ENCODE measurements around the gene CATSPERB.
"Not testable (repeated sequence)": the region's sequence is repeated elsewhere in the genome, so short reads cannot be mapped to it uniquely, and the experiment has no call there.

CATSPERB gene

DNA sequence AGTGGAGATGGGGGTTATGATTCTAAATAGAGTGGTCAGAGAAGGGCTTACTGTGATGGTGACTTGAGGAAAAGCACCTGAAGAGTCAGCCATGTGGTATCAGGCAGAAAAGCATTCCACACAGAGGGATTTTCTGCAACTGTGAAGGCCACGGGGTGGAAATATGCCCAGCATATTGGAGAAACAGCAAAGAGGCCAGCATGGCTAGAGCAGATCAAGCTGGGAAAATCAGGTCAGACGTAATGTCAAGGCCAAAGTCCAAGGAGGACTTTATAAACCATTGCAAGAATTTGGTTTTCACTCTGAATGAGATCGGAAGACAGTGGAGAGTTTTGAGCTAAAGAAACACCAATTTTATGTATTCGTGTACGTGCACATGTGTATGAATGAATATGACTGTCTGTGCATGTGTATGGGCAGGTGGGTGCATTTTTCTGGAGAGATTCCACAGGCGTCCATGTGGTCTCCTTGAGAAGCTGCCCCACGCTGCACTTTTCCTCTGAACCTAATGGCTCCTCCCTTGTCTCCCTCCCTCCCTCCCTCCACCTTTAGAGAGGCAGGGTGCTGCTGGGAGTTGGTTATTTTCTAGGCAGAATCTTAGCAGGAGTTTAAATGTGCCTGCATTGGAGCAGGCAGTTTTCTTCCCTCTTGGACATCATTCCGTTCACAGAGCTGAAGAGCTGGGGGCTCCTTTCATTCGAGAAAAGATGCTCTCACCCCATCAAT lies 124.4 kb downstream of the CATSPERB start:
- H3K4me3 Mint-ChIP-seq, result no peak overlapping the region
- no peak overlapping the region for H3K27ac Mint-ChIP-seq
- H3K9me3 Mint-ChIP-seq, result no peaks in the 10 kb centered on the region
- H3K27me3 Mint-ChIP-seq, result peaks cover 19% of the 10 kb centered on the region
- CTCF ChIA-PET, result no interaction called here
- no peak for DNase-seq
- H3K36me3 Mint-ChIP-seq, result no peaks in the 10 kb centered on the region
- no peaks in the 10 kb centered on the region for H3K4me1 Mint-ChIP-seq

DNA sequence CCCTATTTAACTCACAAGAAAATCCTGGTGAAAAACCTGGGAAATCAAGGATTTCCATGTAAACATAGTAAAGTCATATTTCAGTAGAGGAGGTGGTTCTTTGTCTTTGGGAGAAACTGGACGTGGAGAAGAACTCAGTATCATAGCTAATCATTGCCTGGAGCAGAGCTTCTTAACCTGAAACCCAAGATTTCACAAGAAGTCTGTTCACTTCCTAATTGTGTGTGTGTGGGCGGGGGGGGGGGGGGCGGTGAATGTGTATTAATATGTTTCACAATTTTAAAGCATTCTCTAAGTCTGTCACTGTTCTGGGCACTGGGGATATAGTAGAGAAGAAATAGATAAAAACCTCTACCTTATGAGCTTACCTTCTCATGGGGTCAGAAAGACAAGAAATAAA lies 125.0 kb downstream of the CATSPERB start:
- Mint-ChIP-seq H3K27me3 (peaks cover 19% of the 10 kb centered on the region), H3K4me1 (no peaks in the 10 kb centered on the region), H3K27ac (no peak overlapping the region), H3K9me3 (no peaks in the 10 kb centered on the region), H3K36me3 (no peaks in the 10 kb centered on the region), H3K4me3 (no peak overlapping the region)
- CTCF ChIA-PET, result no interaction called here
- no peak for DNase-seq

DNA sequence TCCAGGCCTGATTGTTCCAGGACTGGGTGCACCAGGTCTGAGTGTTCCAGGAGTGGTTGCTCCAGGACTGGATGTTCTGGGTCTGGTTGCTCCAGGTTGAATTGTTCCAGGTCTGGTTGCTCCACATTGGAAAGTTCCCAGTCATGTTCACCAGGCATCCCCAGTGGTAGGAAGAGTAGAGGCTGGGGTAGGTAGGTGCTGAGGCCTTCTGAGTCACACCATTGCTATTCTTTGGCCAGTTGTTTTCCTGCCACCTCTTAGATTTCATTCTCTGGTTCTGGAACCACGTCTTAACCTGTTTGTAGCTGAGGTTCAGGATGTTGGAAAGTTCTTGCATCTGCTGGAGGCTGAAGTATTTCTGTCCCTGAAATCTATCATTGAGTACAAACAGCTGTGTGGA lies 127.3 kb downstream of the CATSPERB start:
- H3K27ac Mint-ChIP-seq, H3K4me1 Mint-ChIP-seq, H3K36me3 Mint-ChIP-seq, DNase-seq, CTCF ChIA-PET, H3K9me3 Mint-ChIP-seq, H3K4me3 Mint-ChIP-seq: not testable (repeated sequence)
- peaks cover 19% of the 10 kb centered on the region for H3K27me3 Mint-ChIP-seq

DNA sequence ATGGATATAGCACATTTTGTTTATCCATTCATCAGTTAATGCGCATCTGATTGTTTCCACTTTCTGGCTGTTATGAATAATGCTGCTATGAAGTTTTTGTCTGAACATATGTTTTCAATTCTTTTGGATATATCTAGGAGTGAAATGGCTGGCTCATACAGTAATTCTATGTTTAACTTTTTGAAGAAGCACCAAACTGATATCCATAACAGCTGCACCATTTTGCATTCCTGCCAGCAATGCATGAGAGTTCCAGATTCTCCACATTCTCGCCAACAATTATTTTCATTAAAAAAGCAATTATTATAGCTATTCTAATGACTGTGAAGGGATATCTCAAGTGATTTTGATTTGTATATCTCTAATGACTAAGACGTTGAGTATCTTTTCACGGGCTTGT lies 131.9 kb downstream of the CATSPERB start:
- Mint-ChIP-seq H3K27me3 (peaks cover 12% of the 10 kb centered on the region), H3K27ac (no peak overlapping the region), H3K36me3 (peaks cover 3% of the 10 kb centered on the region), H3K4me1 (no peaks in the 10 kb centered on the region), H3K9me3 (peaks cover 7% of the 10 kb centered on the region), H3K4me3 (no peak overlapping the region)
- no peak for DNase-seq
- CTCF ChIA-PET, result no interaction called here

DNA sequence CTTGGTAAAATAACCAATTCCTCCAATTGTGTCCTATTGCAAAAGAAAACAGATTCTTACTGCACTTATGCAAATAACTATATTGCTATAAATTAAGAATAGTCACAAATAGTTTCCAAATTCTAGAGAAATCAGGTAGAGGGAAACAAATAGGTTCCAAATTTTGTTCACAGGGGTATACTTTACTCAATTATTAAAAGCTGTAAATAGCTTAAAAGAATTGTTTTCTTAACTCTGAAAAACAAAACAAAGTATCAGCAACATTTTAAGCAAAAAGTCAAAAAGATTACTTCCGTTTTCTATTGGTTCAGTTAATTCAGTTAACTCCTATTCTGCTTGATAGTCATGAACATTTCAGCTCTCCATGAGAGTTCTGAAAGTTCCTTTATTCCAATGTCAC lies 136.2 kb downstream of the CATSPERB start:
- DNase-seq, result no peak
- Mint-ChIP-seq H3K27ac (no peak overlapping the region), H3K4me1 (no peaks in the 10 kb centered on the region), H3K36me3 (peaks cover 3% of the 10 kb centered on the region), H3K4me3 (no peak overlapping the region), H3K9me3 (peaks cover 12% of the 10 kb centered on the region), H3K27me3 (no peaks in the 10 kb centered on the region)
- CTCF ChIA-PET, result no interaction called here

DNA sequence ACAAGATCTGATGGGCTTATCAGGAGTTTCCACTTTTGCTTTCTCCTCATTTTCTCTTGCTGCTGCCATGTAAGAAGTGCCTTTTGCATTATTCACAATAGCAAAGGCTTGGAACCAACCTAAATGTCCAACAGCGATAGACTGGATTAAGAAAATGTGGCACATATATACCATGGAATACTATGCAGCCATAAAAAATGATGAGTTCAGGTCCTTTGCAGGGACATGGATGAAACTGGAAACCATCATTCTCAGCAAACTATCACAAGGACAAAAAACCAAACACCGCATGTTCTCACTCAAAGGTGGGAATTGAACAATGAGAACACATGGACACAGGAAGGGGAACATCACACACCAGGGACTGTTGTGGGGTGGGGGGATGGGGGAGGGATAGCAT lies 137.9 kb downstream of the CATSPERB start:
- H3K4me3 Mint-ChIP-seq, H3K27ac Mint-ChIP-seq, H3K4me1 Mint-ChIP-seq, H3K36me3 Mint-ChIP-seq, CTCF ChIA-PET, H3K27me3 Mint-ChIP-seq, DNase-seq: not testable (repeated sequence)
- peaks cover 12% of the 10 kb centered on the region for H3K9me3 Mint-ChIP-seq

DNA sequence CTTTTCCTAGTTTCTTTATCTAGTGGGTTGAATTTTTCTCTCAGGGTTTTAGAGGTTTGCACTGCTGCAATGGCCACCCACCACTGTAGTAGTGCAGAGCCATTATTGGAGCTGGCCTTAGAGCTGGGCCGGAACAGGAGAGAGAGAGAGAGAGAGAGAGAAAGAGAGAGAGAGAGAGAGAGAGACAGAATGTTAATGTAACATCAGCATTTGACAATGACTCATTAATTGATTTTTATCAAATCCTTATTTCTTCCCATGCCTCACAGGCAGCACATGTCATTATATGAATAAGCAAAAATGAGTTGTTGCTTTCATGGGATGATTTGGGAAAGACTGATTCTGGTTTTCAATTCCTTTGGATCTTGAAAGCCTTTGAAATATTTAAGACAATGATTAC lies 145.5 kb downstream of the CATSPERB start:
- CTCF ChIA-PET, result no interaction called here
- no peaks in the 10 kb centered on the region for H3K4me1 Mint-ChIP-seq
- H3K27me3 Mint-ChIP-seq, result peaks cover 5% of the 10 kb centered on the region
- no peak overlapping the region for H3K27ac Mint-ChIP-seq
- no peak for DNase-seq
- no peak overlapping the region for H3K4me3 Mint-ChIP-seq
- no peaks in the 10 kb centered on the region for H3K36me3 Mint-ChIP-seq
- peaks cover 7% of the 10 kb centered on the region for H3K9me3 Mint-ChIP-seq

DNA sequence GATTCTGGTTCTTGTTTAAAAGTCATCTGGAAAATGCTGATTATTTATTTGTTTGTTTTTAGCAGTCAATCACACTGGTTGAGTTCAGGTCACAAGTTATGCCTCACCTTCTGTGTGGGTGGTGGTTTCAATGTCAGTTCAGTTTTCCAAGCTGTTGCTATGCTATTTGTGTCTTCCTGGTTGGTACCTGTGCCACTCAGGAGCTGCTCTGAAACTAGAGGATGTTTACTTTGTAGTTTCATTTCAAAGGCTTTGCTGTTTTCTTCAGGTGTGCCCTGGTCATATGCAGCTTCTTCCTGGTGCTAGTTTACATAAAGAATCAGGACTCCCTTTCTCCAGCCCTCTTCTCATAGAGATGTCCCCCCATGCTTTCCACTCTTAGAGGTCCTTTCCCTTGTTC lies 146.0 kb downstream of the CATSPERB start:
- Mint-ChIP-seq H3K9me3 (peaks cover 7% of the 10 kb centered on the region), H3K36me3 (no peaks in the 10 kb centered on the region), H3K27ac (no peak overlapping the region), H3K27me3 (peaks cover 5% of the 10 kb centered on the region), H3K4me3 (no peak overlapping the region), H3K4me1 (no peaks in the 10 kb centered on the region)
- no peak for DNase-seq
- CTCF ChIA-PET, result no interaction called here

DNA sequence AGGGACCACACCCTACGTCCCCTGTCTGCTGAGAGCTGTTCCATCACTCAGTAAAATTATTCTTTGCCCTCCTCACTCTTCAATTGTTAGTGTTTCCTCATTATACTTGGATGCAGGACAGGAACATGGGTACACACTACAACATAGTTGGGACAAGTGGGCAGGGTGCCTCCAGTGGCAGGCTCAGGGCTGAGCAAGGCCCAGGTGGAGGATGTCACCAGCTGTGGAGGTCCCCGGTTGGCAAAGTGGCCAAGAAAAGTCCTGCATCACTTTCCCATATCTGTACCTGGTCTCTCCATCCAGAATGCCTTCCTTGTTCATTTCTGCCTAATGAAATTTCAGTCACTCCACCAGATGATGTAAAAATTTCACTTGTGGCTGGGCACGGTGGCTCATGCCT lies 149.1 kb downstream of the CATSPERB start:
- Mint-ChIP-seq H3K36me3 (no peaks in the 10 kb centered on the region), H3K4me1 (no peaks in the 10 kb centered on the region), H3K4me3 (no peak overlapping the region), H3K9me3 (peaks cover 7% of the 10 kb centered on the region), H3K27me3 (peaks cover 5% of the 10 kb centered on the region), H3K27ac (no peak overlapping the region)
- CTCF ChIA-PET, result no interaction called here
- DNase-seq, result no peak

DNA sequence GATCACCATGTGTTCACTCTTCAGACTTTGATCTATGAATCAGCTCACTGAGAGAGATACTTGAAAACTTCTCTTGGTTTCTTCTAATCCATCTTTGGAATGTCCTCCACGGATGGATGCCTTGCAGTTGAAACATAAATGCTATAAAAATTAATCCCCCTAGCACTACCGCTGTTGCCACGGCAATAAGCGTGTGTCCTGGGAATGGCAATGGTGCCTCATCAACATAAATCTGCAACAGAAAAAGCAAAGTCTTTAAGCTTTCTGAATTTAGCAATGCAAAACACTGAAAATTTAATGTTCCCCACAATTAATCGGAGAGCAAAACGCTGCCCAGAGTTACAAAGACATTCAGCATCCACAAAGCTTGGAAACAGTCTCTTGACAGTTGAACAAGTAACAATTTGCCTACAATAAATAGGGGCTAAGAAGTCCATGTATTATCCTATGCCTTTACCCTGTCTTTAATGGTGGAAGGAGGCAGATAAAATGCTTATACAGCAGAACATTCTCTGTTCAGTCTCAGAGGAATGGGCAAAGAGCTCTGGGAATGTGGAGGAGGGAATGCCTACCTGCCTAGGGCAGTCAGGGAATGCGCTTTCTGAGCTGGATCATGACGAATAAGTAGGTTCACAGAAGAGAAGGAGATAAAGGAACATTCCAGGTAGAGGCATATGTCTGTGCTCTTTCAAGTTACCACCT lies 150.9 kb downstream of the CATSPERB start:
- H3K27me3 Mint-ChIP-seq, result peaks cover 2% of the 10 kb centered on the region
- H3K4me1 Mint-ChIP-seq, result no peaks in the 10 kb centered on the region
- H3K27ac Mint-ChIP-seq, result no peak overlapping the region
- H3K4me3 Mint-ChIP-seq, result no peak overlapping the region
- no peak for DNase-seq
- CTCF ChIA-PET, result no interaction called here
- H3K9me3 Mint-ChIP-seq, result peaks cover 10% of the 10 kb centered on the region
- no peaks in the 10 kb centered on the region for H3K36me3 Mint-ChIP-seq

DNA sequence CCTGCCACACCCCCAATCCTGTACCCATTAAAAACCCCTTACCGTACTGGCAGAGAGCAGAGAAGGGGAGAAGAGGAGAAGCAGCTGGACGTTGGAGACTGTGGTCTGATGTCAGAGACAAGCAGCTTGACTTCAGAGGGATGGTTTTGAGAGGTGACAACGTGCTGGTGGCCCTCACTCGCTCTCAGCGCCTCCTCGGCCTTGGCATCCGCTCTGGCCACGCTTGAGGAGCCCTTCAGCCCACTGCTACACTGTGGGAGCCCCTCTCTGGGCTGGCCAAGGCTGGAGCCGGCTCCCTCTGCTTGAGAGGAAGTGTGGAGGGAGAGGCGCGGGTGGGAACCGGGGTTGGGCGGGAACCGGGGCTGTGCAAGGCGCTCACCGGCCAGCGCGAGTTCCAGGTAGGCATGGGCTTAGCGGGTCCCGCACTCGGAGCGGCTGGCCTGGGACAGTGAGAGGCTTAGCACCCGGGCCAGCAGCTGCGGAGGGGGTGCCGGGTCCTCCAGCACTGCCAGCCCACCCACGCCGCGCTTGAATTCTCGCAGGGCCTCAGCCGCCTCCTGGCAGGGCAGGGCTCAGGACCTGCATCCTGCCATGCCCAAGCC lies 154.2 kb downstream of the CATSPERB start:
- CTCF ChIA-PET, result no interaction called here
- no peak for DNase-seq
- peaks cover 12% of the 10 kb centered on the region for H3K4me1 Mint-ChIP-seq
- no peaks in the 10 kb centered on the region for H3K36me3 Mint-ChIP-seq
- H3K4me3 Mint-ChIP-seq, result no peak overlapping the region
- peaks cover 27% of the 10 kb centered on the region for H3K27me3 Mint-ChIP-seq
- peaks cover 2% of the 10 kb centered on the region for H3K9me3 Mint-ChIP-seq
- H3K27ac Mint-ChIP-seq, result no peak overlapping the region

DNA sequence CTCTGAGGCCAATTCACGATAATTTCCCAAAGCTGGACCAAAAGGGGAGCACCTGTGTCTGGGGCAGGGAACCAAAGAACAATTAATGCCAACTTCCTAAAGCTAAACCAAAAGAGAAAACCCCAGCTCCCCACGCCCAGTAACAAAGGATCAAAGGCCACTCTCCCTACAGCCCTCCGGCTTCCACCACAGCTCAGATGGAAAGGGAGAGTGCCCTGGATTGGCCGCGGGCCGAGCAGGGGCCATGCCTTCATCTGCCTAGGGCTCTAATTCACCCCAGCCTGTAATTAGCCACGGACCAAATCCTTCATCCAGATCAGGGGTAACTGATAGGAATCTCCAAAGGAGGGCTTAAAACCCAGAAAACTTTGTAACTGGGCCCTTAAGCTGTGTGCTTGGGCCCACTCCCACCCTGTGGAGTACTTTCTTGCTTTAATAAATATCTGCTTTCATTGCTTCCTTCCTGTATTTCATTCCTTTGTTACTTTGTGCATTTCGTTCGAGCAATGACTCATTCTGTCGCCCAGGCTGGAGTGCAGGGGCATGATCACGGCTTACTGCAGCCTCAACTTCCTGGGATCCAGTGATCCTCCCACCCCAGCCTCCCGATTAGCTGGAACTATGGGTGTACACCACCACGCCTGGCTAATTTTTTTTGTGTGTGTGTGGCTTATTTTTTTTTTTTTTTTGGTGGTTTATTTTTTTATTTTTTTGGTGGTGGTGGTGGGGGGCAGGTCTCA lies 156.2 kb downstream of the CATSPERB start:
- Mint-ChIP-seq H3K9me3 (peaks cover 2% of the 10 kb centered on the region), H3K27me3 (peaks cover 27% of the 10 kb centered on the region), H3K4me1 (peaks cover 12% of the 10 kb centered on the region), H3K36me3 (no peaks in the 10 kb centered on the region), H3K4me3 (no peak overlapping the region), H3K27ac (no peak overlapping the region)
- DNase-seq, result no peak
- CTCF ChIA-PET, result no interaction called here

DNA sequence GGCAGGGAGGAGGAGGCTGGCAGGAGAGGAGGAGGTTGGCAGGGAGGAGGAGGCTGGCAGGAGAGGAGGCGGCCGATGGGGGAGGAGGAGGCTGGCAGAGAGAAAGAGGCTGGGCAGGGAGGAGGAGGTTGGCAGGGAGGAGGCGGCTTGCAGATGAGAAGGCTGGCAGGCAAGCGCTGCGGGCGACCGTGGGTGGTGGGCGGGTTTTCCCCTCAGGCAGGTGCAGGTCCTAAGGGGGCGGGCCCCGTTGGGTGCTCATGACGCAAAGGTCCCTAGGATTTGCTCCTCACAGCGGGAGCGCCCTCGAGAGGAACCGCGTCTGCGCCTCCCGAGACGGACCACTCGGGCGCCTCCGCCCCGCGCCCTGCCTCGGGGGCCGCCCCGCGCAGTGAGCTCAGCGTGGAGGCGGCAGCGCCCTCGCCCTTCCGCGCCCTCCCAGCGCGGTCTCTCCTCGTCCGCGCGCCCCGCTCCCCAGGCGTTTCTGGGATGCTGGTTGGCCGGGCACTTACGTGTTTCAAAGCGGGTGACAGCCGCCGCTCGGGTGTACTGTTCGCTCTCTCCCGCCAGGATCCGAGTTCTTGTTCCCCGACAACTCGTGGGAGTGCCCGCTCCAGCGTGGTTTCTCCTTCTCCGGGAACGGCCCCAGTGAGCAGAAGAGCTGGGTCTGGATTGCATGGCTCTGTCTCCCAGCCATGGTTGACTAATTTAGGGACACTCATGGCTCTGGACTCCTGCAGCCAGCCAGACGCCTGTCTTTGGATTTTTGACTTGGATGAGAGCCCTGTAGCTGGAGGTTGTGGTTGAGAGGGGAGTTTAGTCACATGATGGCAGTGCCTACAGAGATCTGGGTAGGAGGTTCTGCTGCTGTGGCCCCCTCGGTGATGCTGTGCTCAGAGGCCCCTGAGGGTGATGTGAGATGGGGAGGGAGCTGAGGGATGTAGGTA lies 157.7 kb downstream of the CATSPERB start:
- Mint-ChIP-seq H3K27me3 (peaks cover 36% of the 10 kb centered on the region), H3K27ac (peak overlapping the region; percentile 19), H3K4me1 (peaks cover 12% of the 10 kb centered on the region), H3K4me3 (peak overlapping the region; percentile 71), H3K9me3 (peaks cover 2% of the 10 kb centered on the region), H3K36me3 (no peaks in the 10 kb centered on the region)
- CTCF ChIA-PET, result interaction anchor here (0.5 kb wide), 1 partner anchor 432 kb away, joined by 3 read pairs; no protein-coding TSS in a partner anchor
- peak; percentile 70 for DNase-seq

DNA sequence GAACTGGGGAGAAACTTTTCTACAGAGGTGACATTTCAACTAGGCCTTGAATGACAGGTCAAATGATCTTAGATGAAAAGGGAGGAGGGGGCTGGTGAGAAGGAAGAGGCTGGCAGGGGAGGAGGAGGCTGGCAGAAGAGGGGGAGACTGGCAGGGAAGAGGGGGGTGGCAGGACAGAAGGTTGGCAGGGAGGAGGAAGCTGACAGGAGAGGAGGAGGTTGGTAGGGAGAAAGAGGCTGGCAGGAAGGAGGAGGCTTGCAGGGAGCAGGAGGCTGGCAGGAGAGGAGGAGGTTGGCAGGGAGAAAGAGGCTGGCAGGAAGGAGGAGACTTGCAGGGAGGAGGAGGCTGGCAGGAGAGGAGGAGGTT lies 158.4 kb downstream of the CATSPERB start:
- Mint-ChIP-seq H3K27me3 (peaks cover 38% of the 10 kb centered on the region), H3K4me1 (peaks cover 12% of the 10 kb centered on the region), H3K9me3 (peaks cover 2% of the 10 kb centered on the region), H3K4me3 (peak overlapping the region; percentile 71), H3K27ac (no peak overlapping the region), H3K36me3 (no peaks in the 10 kb centered on the region)
- DNase-seq, result no peak
- CTCF ChIA-PET, result no interaction called here

All from activated naive CD4-positive, alpha-beta T cell treated with anti-CD3 and anti-CD28 coated beads, Interleukin-2, amount 10 ng/mL, durations not matched to agents 7 days and 5 days (primary cell).